COLO668 (cell line): Measurements from ENCODE around the gene CLCN6.

Source experiments
- DNase-seq: peaks from one replicate; lab custom pipeline; 2025; ENCODE audit not compliant: unreplicated experiment; lab: John Stamatoyannopoulos, UW

Gene CLCN6

DNA sequence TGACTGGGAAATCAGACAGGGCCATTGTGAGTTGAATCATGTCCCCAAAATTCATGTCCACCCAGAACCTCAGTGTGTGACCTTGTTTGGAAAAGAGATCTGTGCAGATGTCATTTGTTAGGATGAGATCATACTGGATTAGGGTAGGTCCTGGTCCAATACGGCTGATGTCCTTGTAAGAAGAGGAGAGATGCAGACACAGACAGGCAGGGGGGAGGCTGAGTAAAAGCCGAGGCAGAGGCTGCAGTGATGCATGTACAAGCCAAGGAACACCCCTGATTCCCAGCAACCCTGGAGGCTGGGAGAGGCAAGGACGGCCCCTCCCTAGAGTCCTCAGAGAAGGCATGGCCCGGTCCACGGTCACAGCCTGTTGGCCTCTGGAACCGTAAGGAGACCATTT, 68.6 kb downstream of the CLCN6 start:
- no peak for DNase-seq

DNA sequence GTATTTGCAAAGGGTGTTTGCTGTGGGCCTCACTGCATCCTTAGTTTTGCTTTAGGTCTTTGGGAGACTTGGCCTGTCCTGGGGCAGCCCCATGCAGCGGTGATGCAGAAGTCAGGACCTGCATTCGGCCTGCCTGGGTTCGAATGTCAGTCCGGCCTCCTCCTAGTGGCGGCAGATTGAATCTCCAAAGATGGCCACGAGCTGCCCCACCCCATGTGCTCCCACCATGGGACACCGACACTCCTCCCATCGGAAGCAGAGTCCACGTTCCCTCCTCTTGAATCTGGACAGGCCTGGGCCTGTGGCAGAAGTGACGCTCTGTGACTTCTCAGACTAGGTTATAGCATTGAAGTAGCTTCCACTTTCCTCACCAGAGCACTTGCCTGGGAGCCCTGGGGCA, 69.1 kb downstream of the CLCN6 start:
- no peak for DNase-seq

DNA sequence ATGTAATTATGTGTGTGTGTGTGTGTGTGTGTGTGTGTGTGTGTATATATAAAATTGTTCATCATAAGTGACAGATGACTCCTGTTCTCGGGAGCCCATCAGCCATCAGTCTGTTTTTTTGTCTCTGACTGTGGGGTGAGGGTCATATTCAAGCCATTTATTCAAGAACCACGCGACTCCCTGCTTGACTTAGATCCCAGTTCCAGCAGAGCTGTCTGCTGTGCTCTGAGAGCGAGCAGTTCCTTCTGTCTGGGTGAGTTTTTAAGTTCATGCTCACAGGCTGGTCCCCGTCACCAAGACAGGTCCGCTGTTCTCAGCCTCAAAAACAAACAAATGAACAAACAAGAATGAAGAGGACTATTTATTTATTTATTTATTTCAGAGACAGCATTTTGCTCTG, 71.1 kb downstream of the CLCN6 start:
- DNase-seq, result no peak

DNA sequence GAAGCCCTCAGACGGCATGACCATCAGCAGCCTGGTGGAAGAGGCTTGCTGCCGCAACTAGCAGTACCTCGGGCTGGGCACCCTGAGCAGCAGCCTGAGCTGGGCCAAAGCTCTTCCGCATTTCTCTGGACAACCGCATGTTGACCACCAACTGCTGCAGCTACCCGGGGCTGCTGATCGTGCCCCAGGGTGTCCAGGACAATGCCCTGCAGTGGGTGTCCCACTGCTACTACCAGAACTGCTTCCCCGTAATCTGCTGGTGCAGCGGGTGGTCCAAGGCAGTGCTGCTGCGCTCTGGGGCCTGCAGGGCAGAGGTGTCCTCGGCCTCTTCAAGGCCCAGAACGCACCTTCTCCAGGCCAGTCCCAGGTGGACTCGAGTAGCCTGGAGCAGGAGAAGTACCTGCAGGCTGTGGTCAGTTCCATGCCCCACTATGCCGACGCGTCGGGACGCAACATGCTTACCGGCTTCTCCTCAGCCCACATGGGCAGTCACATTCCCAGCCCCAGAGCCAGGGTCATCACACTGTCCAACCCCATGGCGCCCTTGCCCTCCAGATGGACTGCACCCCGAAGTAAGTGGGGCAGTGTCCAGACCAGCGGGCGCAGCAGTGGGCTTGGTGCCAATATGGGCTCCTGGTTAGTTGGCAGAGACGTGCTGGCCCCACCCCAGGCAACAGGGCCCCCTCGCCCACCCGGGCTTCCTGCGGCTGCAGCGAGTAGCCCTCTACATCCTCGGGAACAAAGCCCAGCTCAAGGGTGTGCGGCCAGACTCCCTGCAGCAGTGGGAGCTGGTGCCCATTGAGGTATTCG, 72.3 kb downstream of the CLCN6 start:
- DNase-seq, result no peak

DNA sequence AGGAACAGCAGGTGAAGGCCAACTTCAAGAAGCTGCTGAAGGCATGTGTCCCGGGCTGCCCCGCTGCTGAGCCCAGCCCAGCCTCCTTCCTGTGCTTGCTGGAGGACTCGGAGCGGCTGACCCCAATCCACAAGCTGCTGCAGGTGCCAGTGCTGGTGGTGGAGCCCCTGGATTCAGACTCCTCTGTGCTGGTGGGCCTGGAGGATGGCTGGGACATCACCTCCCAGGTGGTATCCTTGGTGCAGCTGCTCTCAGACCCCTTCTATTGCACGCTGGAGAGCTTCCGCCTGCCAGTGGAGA, 72.8 kb downstream of the CLCN6 start:
- no peak for DNase-seq

DNA sequence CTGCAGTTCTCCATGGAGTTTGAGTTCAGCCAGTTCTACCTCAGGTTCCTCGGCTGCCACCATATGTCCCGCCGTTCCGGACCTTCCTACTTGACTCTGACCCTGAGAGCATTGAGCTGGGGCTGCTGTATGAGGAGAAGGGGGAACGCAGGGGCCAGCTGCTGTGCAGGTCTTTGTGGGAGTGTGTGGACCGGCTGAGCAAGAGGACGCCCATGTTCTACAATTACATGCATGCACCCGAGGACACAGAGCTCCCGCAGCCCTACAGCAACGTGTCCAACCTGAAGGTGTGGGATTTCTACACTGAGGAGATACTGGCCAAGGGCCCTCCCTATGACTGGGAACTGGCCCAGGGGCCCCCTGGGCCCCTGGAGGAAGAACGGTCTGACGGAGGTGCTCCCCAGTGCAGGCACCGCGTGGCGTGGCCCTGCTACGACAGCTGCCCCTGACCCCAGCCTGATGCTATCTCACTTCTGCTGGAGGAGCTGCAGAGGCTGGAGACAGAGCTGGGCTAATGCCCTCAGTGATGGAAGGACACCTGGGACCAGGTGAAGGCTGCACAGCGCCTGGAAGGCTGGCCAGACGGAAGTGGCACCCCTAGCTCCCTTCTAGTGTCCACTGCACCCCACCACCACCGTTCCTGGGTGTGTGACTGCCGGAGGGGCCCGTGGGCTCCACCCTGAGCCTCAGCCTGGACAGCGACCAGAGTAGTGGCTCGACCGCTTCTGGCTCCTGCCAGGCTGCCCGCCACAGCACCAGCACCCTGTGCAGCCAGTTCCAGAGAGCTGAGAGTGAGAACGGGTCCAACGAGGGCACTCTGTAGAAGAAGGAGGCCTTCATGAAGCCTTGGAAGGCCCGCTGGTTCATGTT, 73.6 kb downstream of the CLCN6 start:
- DNase-seq, result no peak

DNA sequence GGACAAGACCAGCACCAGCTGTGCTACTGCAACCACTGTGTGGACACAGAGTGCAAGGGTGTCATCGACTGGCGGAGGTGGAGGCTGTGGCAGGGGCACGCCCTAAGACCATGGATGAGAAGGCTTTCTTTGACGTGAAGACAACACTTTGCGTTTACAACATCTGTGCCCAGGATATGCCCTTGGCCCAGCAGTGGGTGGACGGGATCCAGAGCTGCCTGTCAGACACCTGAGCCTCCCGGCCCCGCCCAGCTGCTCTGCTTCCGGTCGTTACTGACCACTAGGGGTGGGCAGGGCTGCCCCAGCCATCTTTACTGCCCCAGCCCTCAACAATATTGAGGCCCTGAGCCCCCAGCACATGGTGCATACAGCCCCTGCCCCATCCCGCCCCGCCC, 74.2 kb downstream of the CLCN6 start:
- no peak for DNase-seq

DNA sequence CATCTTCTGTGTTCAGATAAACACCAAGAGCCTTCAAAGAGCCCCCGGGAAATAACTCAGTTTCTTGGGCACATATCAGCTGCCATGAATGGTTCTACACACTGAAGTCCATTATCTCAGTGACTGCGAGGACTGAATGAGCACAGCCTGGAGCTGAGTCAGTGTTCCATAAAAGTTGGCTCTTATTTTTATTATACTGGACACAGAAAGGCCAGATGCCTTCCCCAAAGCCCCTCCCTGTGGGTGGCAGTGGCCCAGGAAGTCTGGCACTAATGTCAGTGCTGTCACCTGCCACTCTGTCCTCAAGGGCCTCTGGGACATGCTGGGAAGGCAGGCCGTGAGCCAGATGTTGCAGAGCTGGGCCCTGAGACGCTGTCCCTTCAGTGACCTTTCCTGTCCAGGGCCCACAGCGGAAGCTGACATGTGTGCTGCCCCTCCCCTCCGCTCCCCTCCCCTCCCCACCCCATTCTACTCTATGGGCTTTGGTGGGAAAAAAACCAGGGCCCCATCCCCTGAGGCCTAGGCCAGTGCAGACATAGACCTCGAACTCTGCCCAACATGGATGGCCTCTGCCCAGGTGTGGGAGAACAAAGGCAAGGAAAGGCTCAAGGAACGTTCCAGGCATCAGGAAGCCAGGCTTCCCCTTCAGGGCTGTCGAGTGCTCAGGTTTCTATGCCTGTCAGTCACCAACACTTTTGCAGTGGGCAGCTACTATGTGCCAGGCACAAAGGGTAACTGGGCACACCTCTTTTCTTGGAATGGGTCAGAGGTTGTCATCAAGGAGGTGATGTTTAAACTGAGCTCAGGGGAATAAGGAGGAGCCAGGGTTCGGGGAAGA, 75.1 kb downstream of the CLCN6 start:
- no peak for DNase-seq

DNA sequence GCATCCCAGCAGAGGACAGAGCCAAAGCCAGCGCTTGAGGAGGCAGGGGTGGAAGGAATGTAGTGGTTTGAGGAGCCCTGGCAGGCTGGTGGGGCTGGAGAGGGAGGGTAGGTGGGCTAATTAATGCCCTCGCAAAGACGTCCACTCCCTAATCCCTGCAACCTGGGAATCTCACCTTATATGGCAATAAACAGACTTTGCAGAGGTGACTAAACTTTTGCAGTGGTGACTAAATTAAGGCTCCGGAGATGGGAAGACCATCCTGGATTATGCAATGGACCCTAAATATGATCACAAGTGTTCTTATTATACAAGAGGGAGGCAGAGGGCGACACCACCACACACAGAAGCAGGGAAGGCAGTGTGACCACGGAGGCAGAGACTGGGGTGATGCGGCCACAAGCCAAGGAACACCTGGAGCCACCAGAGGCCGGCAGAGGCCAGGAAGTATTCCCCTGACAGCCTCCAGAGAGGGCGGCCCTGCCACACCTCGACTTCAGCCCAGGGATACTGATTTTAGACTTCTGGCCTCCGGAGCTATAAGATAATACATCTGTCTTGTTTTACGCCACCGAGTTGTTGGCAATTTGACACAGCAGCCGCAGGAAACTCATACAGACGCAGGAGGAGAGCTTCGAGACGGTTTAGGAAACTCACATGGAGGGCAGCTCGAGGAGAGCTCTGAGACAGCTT, 75.9 kb downstream of the CLCN6 start:
- no peak for DNase-seq

DNA sequence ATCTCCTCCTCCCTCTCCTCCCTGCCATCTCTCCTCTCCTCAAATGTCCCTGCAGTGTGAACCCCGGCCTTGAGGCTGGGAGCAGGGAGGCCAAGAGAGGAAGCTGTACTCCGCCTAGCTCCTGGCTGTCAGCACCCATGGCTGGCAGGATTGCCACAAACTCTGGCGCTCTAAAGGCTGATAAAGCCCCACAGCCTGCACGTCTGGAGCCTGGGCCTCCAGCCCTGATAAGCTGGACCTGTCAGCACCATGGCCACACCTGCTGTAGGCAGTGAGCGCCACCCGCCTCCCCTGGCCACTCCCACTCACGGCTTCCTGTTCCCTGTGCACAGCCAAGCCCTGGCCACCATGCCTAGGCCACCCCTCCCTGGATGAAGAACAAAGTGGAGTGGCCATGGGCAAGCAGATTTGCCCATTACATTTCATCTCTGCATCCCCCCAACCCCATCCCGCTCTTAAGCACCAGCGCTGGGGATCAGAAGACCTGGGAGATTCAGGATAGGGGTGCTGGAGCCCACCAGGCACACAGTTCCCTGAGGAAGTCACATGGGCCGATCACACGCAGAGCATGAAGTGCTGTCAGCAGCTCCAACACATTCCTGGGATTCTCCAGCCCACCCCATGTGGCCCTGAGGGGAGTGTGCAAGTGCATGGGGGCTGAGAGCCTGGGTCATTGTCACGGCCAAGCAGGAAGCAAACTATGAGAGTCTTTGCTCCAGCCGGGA, 77.0 kb downstream of the CLCN6 start:
- DNase-seq, result peak; percentile 53

DNA sequence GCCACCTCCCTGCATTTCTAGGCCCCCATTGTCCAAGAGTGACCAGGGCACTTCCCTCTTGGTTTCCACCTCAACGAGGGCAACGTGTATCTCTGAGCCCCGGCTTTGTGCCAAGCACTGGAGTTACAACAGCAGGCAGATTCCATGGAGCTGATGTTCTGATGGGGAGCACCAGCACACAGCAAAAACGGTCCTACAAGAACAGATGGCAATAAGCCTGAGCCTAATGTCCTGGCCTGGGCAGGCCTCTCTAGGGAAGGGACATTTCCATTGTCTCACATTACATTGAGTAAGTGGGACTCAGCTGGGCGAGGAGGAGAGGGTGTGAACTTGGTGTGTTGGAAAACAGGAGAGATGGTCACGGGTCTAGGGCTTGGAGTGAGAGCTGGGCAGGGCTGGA, 79.9 kb downstream of the CLCN6 start:
- DNase-seq, result no peak

DNA sequence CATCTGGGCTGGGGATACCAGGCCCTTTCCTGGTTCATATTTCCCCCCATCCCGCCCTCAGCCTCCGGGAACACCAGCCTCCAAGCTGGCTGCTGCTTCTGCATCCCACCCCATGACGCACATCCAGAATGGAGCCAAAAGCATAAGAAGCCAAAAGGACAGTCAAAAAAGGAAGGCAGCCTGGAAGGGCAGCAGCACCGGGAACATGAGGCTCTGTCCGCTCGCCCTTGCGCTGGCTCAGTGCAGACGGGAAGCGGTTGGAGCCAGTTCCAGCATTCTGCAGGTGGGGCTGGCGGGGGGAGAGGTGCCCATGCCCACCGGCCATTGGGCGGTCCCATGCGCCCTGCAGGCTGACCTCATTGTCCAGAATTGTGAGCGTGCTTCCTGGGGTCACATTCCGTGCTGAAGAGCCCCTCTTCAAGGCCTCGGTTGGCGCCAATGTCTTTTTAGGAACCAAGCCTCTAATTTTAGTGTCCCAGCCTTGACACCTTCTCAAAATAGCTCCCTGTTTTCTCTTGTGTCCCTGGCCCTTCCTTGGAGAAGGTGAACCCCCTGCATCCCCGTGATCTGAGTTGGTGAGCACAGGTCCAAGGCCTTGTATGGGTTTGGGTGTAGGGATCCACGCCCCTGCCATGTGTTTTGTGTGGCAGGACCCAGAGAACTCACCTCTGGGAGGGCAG, 81.1 kb downstream of the CLCN6 start:
- no peak for DNase-seq

DNA sequence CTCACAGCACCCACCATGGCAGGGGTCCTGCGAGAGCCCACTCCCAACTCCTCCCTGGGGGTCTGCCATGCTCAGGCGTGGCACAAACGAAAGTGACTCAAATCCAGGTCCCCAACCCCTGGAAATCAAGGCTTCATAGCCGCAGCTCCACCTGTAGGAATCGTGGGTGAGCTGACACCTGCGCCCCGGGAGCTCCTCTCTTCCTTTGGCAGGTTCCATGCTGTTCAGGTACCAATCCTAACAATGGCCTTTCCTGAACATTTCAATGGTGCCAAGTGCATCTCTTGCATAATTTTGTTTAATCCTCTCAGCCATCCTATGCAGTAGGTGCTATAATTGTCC, 81.6 kb downstream of the CLCN6 start:
- no peak for DNase-seq

DNA sequence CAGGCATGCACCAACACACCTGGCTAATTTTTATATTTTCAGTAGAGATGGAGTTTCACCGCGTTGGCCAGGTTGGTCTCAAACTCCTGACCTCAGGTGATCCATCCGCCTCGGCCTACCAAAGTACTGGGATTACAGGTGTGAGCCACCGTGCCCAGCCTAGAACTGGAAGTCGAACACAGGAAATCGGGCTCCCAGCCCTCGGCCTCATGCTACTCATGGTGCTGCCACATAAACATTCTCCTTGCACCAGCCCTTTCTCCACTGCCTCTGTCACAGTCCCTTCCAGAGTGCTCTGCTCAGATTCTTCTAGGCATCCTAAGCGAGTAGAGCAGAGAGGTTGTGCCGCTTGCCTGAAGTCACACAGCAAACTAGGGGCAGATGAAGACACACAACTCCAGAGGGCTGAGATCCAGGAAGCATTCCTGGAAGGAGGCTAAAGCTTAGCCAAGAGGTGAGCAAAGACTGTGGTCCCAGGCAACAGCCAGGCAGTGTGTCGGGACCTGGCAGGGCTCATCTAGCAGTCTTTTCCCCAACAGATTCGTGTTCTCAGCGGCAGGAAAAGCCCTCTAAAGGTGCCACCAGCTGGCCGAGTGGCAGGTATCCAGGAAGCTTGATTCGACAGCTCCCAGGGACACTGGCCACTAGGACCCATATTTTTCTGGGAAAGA, 82.3 kb downstream of the CLCN6 start:
- no peak for DNase-seq

DNA sequence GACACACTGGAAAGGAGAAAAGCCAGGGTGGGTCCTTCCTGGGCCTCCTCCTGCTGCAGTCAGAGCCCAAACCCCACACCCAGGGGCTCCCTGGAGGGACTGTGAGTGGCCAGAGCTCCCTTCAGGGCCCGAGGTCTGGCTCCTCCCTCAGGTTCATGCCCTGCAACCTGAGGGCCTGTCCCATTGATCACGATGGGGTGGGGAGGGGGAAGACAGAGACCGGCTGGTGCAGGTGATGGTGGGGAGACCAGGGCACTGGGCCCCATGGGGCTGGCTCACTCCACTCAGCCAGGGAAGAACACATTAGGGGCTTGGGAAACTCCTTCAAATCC, 82.9 kb downstream of the CLCN6 start:
- no peak for DNase-seq

DNA sequence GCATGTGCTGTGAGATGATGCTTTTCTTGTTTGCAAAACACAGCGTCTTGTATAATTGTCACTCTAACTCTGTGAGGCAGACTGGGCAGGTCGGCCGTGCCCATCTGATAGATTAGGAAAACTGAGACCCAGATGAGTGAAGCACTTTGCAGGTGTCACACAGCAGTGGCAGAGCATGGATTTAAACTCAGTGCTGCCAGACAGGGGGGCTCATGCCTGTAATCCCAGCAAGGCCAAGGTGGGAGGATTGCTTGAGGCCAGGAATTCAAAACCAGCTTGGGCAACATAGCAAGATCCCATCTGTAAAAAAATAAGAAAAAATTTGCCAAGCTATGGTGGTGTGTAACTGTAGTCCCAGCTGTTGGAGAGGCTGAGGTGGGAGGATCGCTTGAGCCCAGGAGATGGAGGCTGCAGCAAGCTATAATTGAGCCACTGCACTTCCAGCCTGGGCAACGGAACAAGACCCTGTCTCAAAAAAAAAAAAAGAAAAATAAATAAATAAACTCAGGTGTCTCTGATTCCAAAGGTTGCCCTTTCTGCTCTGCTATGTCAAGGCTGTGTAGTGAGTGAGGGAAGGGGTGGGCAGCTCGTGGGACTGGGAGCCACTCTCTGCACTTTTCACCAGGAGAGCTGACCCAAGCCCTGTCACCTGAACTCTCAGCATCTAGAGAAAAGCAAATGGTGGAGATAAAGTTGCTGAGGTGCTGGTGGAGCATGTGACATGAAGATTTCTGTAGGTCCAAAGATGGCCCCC, 85.6 kb downstream of the CLCN6 start:
- no peak for DNase-seq
